HG02885 (cell line): ENCODE results near the gene NUFIP2.

Experiments used
- ATAC-seq: cut with Tn5 transposase; IDR thresholded peaks from one replicate; pipeline ENCODE4 v1.9.1; 2021; ENCODE audit warnings: mild to moderate bottlenecking; ENCODE audit not compliant: unreplicated experiment, poor library complexity

Gene NUFIP2

GRCh38 chr17:29207975-29208374 is 86.0 kb downstream of the NUFIP2 start:
- no peak for ATAC-seq
